NB4 (cell line): Measurements from ENCODE around the gene GIT2.

Source experiments
- DNase-seq: peaks from one replicate; pipeline ENCODE4 v3.0.0; 2010; ENCODE audit warnings: low read depth
- H3K4me3 ChIP-seq: one replicate; pipeline ENCODE4 v1.5.1; 2011; ENCODE audit warnings: mild to moderate bottlenecking, low read depth, low read length, moderate library complexity
- CTCF ChIP-seq: IDR thresholded peaks from one replicate; pipeline ENCODE4 v1.5.1; 2012; ENCODE audit warnings: low read depth, low read length
- MAX ChIP-seq: IDR thresholded peaks from 2 replicates; pipeline ENCODE4 v1.6.1; 2011; ENCODE audit warnings: low read depth, low read length
- MYC ChIP-seq: IDR thresholded peaks from 2 replicates; pipeline ENCODE4 v1.6.1; 2011; ENCODE audit warnings: low read depth, low read length
- POLR2A ChIP-seq: IDR thresholded peaks from 2 replicates; pipeline ENCODE4 v1.6.1; 2011; ENCODE audit warnings: mild to moderate bottlenecking; ENCODE audit not compliant: insufficient read length; ENCODE audit errors: extremely low read depth

The GIT2 gene

GRCh38 chr12:109948368-109948767 is 47.8 kb downstream of the GIT2 start:
- no peak for DNase-seq
- TF ChIP-seq MYC: no peak
- TF ChIP-seq CTCF: no peak
- no peak for TF ChIP-seq MAX
- no peak for TF ChIP-seq POLR2A
- no peak overlapping the region for H3K4me3 ChIP-seq

GRCh38 chr12:109947521-109947920 is 48.6 kb downstream of the GIT2 start:
- DNase-seq: peak; percentile 83
- TF ChIP-seq CTCF (no peak), MAX (no peak), POLR2A (no peak), MYC (no peak)
- H3K4me3 ChIP-seq: no peak overlapping the region

- DNase-seq: no peak
- no peak for TF ChIP-seq MAX
- TF ChIP-seq POLR2A: no peak
- no peak for TF ChIP-seq MYC
- no peak for TF ChIP-seq CTCF
These were observed 49.3 kb downstream of the GIT2 start for GRCh38 chr12:109946913-109947312.

GRCh38 chr12:109946505-109946904 is 49.7 kb downstream of the GIT2 start:
- TF ChIP-seq POLR2A (no peak), MYC (no peak), CTCF (no peak), MAX (no peak)
- H3K4me3 ChIP-seq: no peak overlapping the region
- no peak for DNase-seq

More at GRCh38 chr12:109946913-109947312, 49.3 kb downstream of the GIT2 start:
- no peak overlapping the region for H3K4me3 ChIP-seq

- H3K4me3 ChIP-seq: no peak overlapping the region
- no peak for DNase-seq
- TF ChIP-seq CTCF (no peak), MYC (no peak), POLR2A (no peak), MAX (no peak)
These were observed 51.4 kb downstream of the GIT2 start for GRCh38 chr12:109944561-109945359.

- no peak overlapping the region for H3K4me3 ChIP-seq
- DNase-seq: no peak
- TF ChIP-seq POLR2A (no peak), MYC (no peak), CTCF (no peak), MAX (no peak)
These were observed 52.4 kb downstream of the GIT2 start for GRCh38 chr12:109943811-109944210.
